Neural progenitor cell (in vitro differentiated cells): ENCODE data around the gene VPS13D. TPM values are rescaled to one million over a fixed set of nuclear protein-coding genes. Genes with fewer than 3 reads are reported as not detected.
"Not testable (repeated sequence)": the region's sequence is repeated elsewhere in the genome, so short reads cannot be mapped to it uniquely, and the experiment has no call there.

Experiments used
- DNase-seq: peaks from one replicate; pipeline ENCODE4 v3.0.0-alpha.2; 2016; ENCODE audit warnings: low spot score
- H2AFZ ChIP-seq: fragments of 200-600 bp; sonication (generic); replicated peaks from 2 replicates; pipeline ENCODE4 v1.6.1; 2016; ENCODE audit warnings: antibody characterized with exemption
- H3F3A ChIP-seq: fragments of 200-600 bp; sonication (generic); 2 replicates; pipeline ENCODE4 v1.6.1; 2016; ENCODE audit warnings: antibody characterized with exemption, low read depth
- H3K27ac ChIP-seq: fragments of 200-600 bp; sonication (generic); 2 replicates; pipeline ENCODE4 v1.5.1; 2016; ENCODE audit warnings: mild to moderate bottlenecking
- H3K27me3 ChIP-seq: fragments of 200-600 bp; sonication (generic); 2 replicates; pipeline ENCODE4 v1.6.1; 2016; ENCODE audit warnings: mild to moderate bottlenecking, moderate library complexity
- H3K36me3 ChIP-seq: fragments of 200-600 bp; sonication (generic); 2 replicates; pipeline ENCODE4 v1.5.1; 2016
- H3K4me1 ChIP-seq: fragments of 200-600 bp; sonication (generic); 2 replicates; pipeline ENCODE4 v1.6.1; 2016; ENCODE audit warnings: mixed run types
- H3K4me2 ChIP-seq: fragments of 200-600 bp; sonication (generic); 2 replicates; pipeline ENCODE4 v1.6.1; 2016
- H3K4me3 ChIP-seq: fragments of 200-600 bp; sonication (generic); 2 replicates; pipeline ENCODE4 v1.5.1; 2016
- H3K79me2 ChIP-seq: fragments of 200-600 bp; sonication (generic); 2 replicates; pipeline ENCODE4 v1.6.1; 2016; ENCODE audit warnings: low read depth
- H3K9ac ChIP-seq: fragments of 200-600 bp; sonication (generic); 2 replicates; pipeline ENCODE4 v1.6.1; 2016
- H3K9me3 ChIP-seq: fragments of 200-600 bp; sonication (generic); 2 replicates; pipeline ENCODE4 v1.5.1; 2016; ENCODE audit warnings: low read depth
- H4K20me1 ChIP-seq: fragments of 200-600 bp; sonication (generic); 2 replicates; pipeline ENCODE4 v1.6.1; 2016; ENCODE audit warnings: low read depth
- H3K27ac Mint-ChIP-seq: 3 replicates; pipeline ENCODE4 v1.8.0; 2021; ENCODE audit warnings: mixed read lengths
- H3K27me3 Mint-ChIP-seq: 2 replicates; pipeline ENCODE4 v1.8.0; 2022; ENCODE audit warnings: low read depth, mild to moderate bottlenecking, inconsistent platforms, moderate library complexity, mixed read lengths; ENCODE audit not compliant: insufficient read depth
- H3K36me3 Mint-ChIP-seq: 3 replicates; pipeline ENCODE4 v1.8.0; 2021; ENCODE audit warnings: mixed read lengths
- H3K4me1 Mint-ChIP-seq: 3 replicates; pipeline ENCODE4 v1.8.0; 2021; ENCODE audit warnings: mixed read lengths
- H3K4me3 Mint-ChIP-seq: 3 replicates; pipeline ENCODE4 v1.8.0; 2021; ENCODE audit warnings: mild to moderate bottlenecking, moderate library complexity, mixed read lengths
- H3K9me3 Mint-ChIP-seq: 3 replicates; pipeline ENCODE4 v1.8.0; 2020; ENCODE audit warnings: mixed read lengths
- CTCF ChIP-seq: fragments of 200-600 bp; sonication (generic); IDR thresholded peaks from 2 replicates; pipeline ENCODE4 v1.5.1; 2017; ENCODE audit warnings: antibody characterized with exemption, mild to moderate bottlenecking
- EZH2 ChIP-seq: fragments of 200-600 bp; sonication (generic); IDR thresholded peaks from 2 replicates; pipeline ENCODE4 v1.6.1; 2017; ENCODE audit warnings: antibody characterized with exemption, mild to moderate bottlenecking, moderate library complexity
- EZH2phosphoT487 ChIP-seq: fragments of 200-600 bp; sonication (generic); IDR thresholded peaks from 2 replicates; pipeline ENCODE4 v1.6.1; 2017; ENCODE audit warnings: antibody characterized with exemption
- total RNA-seq: library from RNA; depleted of rRNA; stranded (reverse); fragments of >200 nt; gene quantifications from 2 replicates; pipeline ENCODE4 v1.2.3, GENCODE V29; 2015; ENCODE audit warnings: low replicate concordance

VPS13D gene
- total RNA-seq, 1 donor from 2014 or later, result 16.4 TPM

- H3K4me1 Mint-ChIP-seq, result peaks cover 6% of the 10 kb centered on the region
- Histone ChIP-seq H3K79me2 (no peaks in the 10 kb centered on the region), H3K9me3 (no peaks in the 10 kb centered on the region), H3K36me3 (no peaks in the 10 kb centered on the region), H3K4me2 (no peak overlapping the region), H4K20me1 (no peaks in the 10 kb centered on the region), H3K27me3 (no peaks in the 10 kb centered on the region), H3K4me1 (no peaks in the 10 kb centered on the region), H3K27ac (no peak overlapping the region), H3F3A (no peaks in the 10 kb centered on the region), H2AFZ (no peak overlapping the region), H3K4me3 (no peak overlapping the region), H3K9ac (no peak overlapping the region)
- no peak for DNase-seq
- no peak for TF ChIP-seq EZH2phosphoT487
- H3K9me3 Mint-ChIP-seq, result no peaks in the 10 kb centered on the region
- H3K4me3 Mint-ChIP-seq, result no peak overlapping the region
- H3K36me3 Mint-ChIP-seq, result no peaks in the 10 kb centered on the region
- H3K27me3 Mint-ChIP-seq, result no peaks in the 10 kb centered on the region
- H3K27ac Mint-ChIP-seq, result no peak overlapping the region
These were observed 224.9 kb downstream of the VPS13D start for GRCh38 chr1:12454406-12455391.

- not testable (repeated sequence) for H3K4me3 ChIP-seq, H3K9ac ChIP-seq, H3K27ac ChIP-seq, H2AFZ ChIP-seq, H3K4me3 Mint-ChIP-seq, DNase-seq, H3K27ac Mint-ChIP-seq, H3K27me3 Mint-ChIP-seq, H3F3A ChIP-seq, H3K79me2 ChIP-seq, H3K4me2 ChIP-seq, H3K9me3 ChIP-seq, H3K36me3 ChIP-seq, H3K27me3 ChIP-seq, H4K20me1 ChIP-seq, H3K36me3 Mint-ChIP-seq, H3K9me3 Mint-ChIP-seq
- H3K4me1 Mint-ChIP-seq, result peaks cover 10% of the 10 kb centered on the region
- peaks cover 11% of the 10 kb centered on the region for H3K4me1 ChIP-seq
These were observed 226.3 kb downstream of the VPS13D start for GRCh38 chr1:12456081-12456480.

- peaks cover 17% of the 10 kb centered on the region for H3K4me1 Mint-ChIP-seq
These were observed 227.1 kb downstream of the VPS13D start for GRCh38 chr1:12456979-12457378.

GRCh38 chr1:12457771-12458170 is 227.9 kb downstream of the VPS13D start:
- H4K20me1 ChIP-seq, result peaks cover 4% of the 10 kb centered on the region
- H2AFZ ChIP-seq, result no peak overlapping the region
- no peak overlapping the region for H3K9ac ChIP-seq
- TF ChIP-seq EZH2, result no peak
- TF ChIP-seq EZH2phosphoT487, result no peak
- no peak for TF ChIP-seq CTCF
- H3K36me3 Mint-ChIP-seq, result peaks cover 4% of the 10 kb centered on the region
- H3K4me1 ChIP-seq, result peaks cover 23% of the 10 kb centered on the region
- H3K27ac Mint-ChIP-seq, result no peak overlapping the region
- no peaks in the 10 kb centered on the region for H3K27me3 Mint-ChIP-seq
- H3K9me3 Mint-ChIP-seq, result no peaks in the 10 kb centered on the region
- no peaks in the 10 kb centered on the region for H3K79me2 ChIP-seq
- H3K36me3 ChIP-seq, result no peaks in the 10 kb centered on the region
- no peaks in the 10 kb centered on the region for H3K27me3 ChIP-seq
- H3K9me3 ChIP-seq, result no peaks in the 10 kb centered on the region
- peaks cover 17% of the 10 kb centered on the region for H3K4me1 Mint-ChIP-seq
- H3K4me3 ChIP-seq, result no peak overlapping the region
- H3K27ac ChIP-seq, result no peak overlapping the region
- H3K4me3 Mint-ChIP-seq, result no peak overlapping the region
- H3F3A ChIP-seq, result peaks cover 11% of the 10 kb centered on the region
- DNase-seq, result no peak
- no peak overlapping the region for H3K4me2 ChIP-seq

More at GRCh38 chr1:12456979-12457378, 227.1 kb downstream of the VPS13D start:
- no peak overlapping the region for H3K9ac ChIP-seq
- H3F3A ChIP-seq, result peaks cover 11% of the 10 kb centered on the region
- H3K4me2 ChIP-seq, result no peak overlapping the region
- Mint-ChIP-seq H3K4me3 (no peak overlapping the region), H3K27me3 (no peaks in the 10 kb centered on the region), H3K9me3 (no peaks in the 10 kb centered on the region), H3K36me3 (peaks cover 2% of the 10 kb centered on the region), H3K27ac (no peak overlapping the region)
- H3K9me3 ChIP-seq, result no peaks in the 10 kb centered on the region
- no peaks in the 10 kb centered on the region for H3K79me2 ChIP-seq
- H3K36me3 ChIP-seq, result no peaks in the 10 kb centered on the region
- no peak for DNase-seq
- no peak for TF ChIP-seq EZH2
- no peak for TF ChIP-seq EZH2phosphoT487
- TF ChIP-seq CTCF, result no peak
- H3K4me3 ChIP-seq, result no peak overlapping the region
- no peaks in the 10 kb centered on the region for H3K27me3 ChIP-seq
- no peak overlapping the region for H2AFZ ChIP-seq
- peaks cover 20% of the 10 kb centered on the region for H3K4me1 ChIP-seq
- peaks cover 4% of the 10 kb centered on the region for H4K20me1 ChIP-seq
- no peak overlapping the region for H3K27ac ChIP-seq
